ENCODE data around the gene HDAC4.

The HDAC4 gene

DNA sequence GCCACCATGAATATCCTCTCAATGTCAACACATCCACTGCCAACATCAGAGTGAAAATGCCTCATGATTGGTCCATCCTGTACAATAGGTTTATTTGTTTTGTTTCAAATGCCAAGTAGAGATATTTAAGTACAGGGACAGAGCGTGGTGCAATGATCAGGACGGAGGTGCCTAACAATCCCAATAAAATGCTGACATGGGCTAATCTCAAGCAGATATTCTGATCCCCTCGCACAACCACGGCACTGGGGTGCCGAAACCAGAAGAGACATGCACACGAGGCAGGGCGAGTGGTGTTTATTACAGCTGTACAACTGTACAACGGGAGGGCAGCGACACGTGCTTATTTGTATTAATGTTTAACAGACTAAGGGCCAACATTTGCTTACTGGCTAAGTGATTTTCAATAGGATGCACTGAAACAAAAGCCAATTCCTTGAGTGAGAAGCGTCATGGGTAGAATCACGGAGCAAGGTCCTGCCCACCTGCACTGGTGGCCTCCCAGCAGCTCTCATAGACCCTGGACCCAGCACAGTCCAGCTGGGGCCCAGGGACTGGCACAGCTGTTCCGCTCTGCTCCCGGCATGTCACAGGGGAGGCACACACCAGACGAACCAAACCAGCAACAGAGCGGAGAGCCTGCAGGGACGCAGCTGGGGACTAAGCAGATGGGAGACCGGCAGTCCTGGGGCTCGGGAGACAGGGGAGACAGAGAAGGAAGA is 101.4 kb downstream of the HDAC4 start:
- no peak overlapping the region for H3K4me2 ChIP-seq (ENCODE audit: low read depth, low read length)
- H3K4me1 ChIP-seq (ENCODE audit: low read length) = no peaks in the 10 kb centered on the region
- H3K36me3 ChIP-seq (replicated peaks; ENCODE audit: insufficient read depth, low read length) = no peaks in the 10 kb centered on the region
- peaks cover 78% of the 10 kb centered on the region for H3K79me2 ChIP-seq (ENCODE audit: low read length)
- no peaks in the 10 kb centered on the region for H3K9me3 ChIP-seq (replicated peaks; ENCODE audit: insufficient read depth, low read length)
- no peaks in the 10 kb centered on the region for H3F3A ChIP-seq (ENCODE audit: insufficient read depth, low read length)
- H3K4me3 ChIP-seq (ENCODE audit: low read length) = no peak overlapping the region
- TF ChIP-seq EZH2phosphoT487 (IDR thresholded peaks at IDR 0.05; ENCODE audit: low read length) = no peak
- no peak for TF ChIP-seq EZH2 (optimal IDR thresholded peaks at IDR 0.05; ENCODE audit: low read depth, low read length)
- TF ChIP-seq, protein P1, sequence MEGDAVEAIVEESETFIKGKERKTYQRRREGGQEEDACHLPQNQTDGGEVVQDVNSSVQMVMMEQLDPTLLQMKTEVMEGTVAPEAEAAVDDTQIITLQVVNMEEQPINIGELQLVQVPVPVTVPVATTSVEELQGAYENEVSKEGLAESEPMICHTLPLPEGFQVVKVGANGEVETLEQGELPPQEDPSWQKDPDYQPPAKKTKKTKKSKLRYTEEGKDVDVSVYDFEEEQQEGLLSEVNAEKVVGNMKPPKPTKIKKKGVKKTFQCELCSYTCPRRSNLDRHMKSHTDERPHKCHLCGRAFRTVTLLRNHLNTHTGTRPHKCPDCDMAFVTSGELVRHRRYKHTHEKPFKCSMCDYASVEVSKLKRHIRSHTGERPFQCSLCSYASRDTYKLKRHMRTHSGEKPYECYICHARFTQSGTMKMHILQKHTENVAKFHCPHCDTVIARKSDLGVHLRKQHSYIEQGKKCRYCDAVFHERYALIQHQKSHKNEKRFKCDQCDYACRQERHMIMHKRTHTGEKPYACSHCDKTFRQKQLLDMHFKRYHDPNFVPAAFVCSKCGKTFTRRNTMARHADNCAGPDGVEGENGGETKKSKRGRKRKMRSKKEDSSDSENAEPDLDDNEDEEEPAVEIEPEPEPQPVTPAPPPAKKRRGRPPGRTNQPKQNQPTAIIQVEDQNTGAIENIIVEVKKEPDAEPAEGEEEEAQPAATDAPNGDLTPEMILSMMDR (IDR thresholded peaks at IDR 0.05; ENCODE audit: low read length) = no peak
- no peak for DNase-seq
- H3K27me3 ChIP-seq (replicated peaks; ENCODE audit: insufficient read depth, low read length) = no peaks in the 10 kb centered on the region
- H2AFZ ChIP-seq (ENCODE audit: low read length) = no peak overlapping the region
- no peaks in the 10 kb centered on the region for H3K9me2 ChIP-seq (replicated peaks; ENCODE audit: insufficient read depth, low read length)
- H3K27ac ChIP-seq (ENCODE audit: low read length) = no peak overlapping the region
- H3K9ac ChIP-seq (ENCODE audit: low read length) = no peak overlapping the region
- H4K20me1 ChIP-seq (ENCODE audit: insufficient read depth, low read length) = no peaks in the 10 kb centered on the region

DNA sequence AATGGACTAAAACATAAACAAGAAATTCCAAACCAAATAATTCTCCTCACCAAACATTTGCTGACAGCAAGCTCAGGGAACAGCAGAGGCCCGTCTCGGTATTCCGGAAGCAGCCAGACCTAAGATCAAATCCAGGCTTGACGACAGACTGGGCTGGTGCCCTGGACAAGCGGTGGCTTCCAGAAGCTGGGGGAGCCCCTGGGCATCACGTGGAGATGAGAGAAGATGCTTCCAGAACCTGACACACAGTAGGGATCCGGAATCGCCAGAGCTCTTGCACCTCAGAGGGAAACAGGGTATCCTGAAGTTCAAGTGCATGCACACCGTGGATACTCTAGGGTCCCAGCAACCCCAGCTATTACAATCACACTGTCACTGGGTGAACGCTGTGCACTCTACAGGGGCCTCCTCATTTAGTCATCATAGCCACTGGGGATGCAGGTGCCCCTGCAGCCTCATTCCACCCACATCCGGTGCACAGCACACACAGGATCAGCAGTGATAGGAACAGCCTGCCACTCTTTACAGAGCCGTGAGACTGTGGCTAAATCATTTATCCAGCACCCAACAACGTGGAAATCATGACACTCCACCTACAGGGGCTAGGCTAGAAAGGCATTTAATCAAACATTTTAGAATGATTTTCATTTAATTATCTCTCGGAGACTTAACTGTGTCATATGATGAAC is 102.6 kb downstream of the HDAC4 start:
- Histone ChIP-seq H2AFZ (ENCODE audit: low read length) (no peak overlapping the region), H3K27me3 (replicated peaks; ENCODE audit: insufficient read depth, low read length) (no peaks in the 10 kb centered on the region), H4K20me1 (ENCODE audit: insufficient read depth, low read length) (no peaks in the 10 kb centered on the region), H3K9ac (ENCODE audit: low read length) (no peak overlapping the region), H3K79me2 (ENCODE audit: low read length) (peaks cover 78% of the 10 kb centered on the region), H3K36me3 (replicated peaks; ENCODE audit: insufficient read depth, low read length) (no peaks in the 10 kb centered on the region), H3K4me3 (ENCODE audit: low read length) (no peak overlapping the region), H3K4me2 (ENCODE audit: low read depth, low read length) (no peak overlapping the region), H3K9me2 (replicated peaks; ENCODE audit: insufficient read depth, low read length) (no peaks in the 10 kb centered on the region), H3K27ac (ENCODE audit: low read length) (no peak overlapping the region), H3F3A (ENCODE audit: insufficient read depth, low read length) (no peaks in the 10 kb centered on the region), H3K4me1 (ENCODE audit: low read length) (no peaks in the 10 kb centered on the region), H3K9me3 (replicated peaks; ENCODE audit: insufficient read depth, low read length) (no peaks in the 10 kb centered on the region)
- TF ChIP-seq EZH2 (optimal IDR thresholded peaks at IDR 0.05; ENCODE audit: low read depth, low read length) = no peak
- no peak for DNase-seq

DNA sequence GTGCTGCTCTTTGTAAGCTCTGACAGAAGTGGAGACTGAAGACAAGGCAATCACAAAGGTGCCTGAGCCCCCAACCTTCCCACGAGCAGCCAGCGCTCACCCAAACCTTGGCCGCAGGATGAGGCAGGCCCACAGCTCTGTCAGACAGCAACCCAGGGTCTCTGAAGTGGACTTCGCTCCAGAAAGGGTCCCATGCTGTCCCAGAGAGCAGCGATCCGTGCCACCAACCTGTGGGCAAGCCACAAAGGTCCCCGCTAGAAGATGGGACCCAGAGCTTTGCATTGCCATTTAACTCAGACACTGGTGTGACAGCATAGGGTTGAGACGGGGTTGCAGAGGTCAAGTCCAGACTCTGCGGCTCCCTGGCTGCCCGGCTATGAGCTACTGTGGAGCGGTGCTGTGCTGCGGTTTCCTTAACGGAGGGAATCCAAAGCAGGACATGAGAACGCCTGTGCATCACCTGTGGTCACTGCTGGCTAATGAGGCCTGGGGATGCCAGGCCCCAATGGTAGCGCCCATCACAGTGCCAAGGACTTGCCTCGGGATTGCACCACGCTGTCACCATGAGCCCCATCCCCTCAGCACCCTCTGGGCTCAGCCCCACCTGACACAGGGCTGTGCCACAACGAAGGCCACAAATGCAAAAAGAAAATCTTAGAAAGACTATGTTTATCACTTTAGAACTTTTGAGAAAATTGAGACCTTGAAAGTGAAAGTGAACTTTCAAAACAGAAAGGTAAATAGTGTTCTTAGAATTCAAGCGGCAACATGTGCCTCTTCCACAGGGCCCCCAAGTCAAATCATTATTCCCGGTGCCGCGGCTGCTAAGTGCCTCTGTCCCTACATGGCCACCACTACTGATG is 103.4 kb downstream of the HDAC4 start:
- Histone ChIP-seq H3K9ac (ENCODE audit: low read length) (no peak overlapping the region), H3K79me2 (ENCODE audit: low read length) (peaks cover 78% of the 10 kb centered on the region), H3K9me2 (replicated peaks; ENCODE audit: insufficient read depth, low read length) (no peaks in the 10 kb centered on the region), H3K36me3 (replicated peaks; ENCODE audit: insufficient read depth, low read length) (no peaks in the 10 kb centered on the region), H3K4me1 (ENCODE audit: low read length) (no peaks in the 10 kb centered on the region), H2AFZ (ENCODE audit: low read length) (no peak overlapping the region), H3K4me2 (ENCODE audit: low read depth, low read length) (no peak overlapping the region), H3F3A (ENCODE audit: insufficient read depth, low read length) (no peaks in the 10 kb centered on the region), H3K27me3 (replicated peaks; ENCODE audit: insufficient read depth, low read length) (no peaks in the 10 kb centered on the region), H3K4me3 (ENCODE audit: low read length) (no peak overlapping the region), H3K9me3 (replicated peaks; ENCODE audit: insufficient read depth, low read length) (no peaks in the 10 kb centered on the region), H3K27ac (ENCODE audit: low read length) (no peak overlapping the region), H4K20me1 (ENCODE audit: insufficient read depth, low read length) (no peaks in the 10 kb centered on the region)
- TF ChIP-seq, protein P1 (IDR thresholded peaks at IDR 0.05; ENCODE audit: low read length) = no peak
- no peak for TF ChIP-seq EZH2phosphoT487 (IDR thresholded peaks at IDR 0.05; ENCODE audit: low read length)
- TF ChIP-seq EZH2 (optimal IDR thresholded peaks at IDR 0.05; ENCODE audit: low read depth, low read length) = no peak
- DNase-seq = no peak
